Astrocyte of the cerebellum (primary cell): ENCODE data around the gene MAN2A2.

Experiments
- DNase-seq: peaks from one replicate; pipeline ENCODE4 v3.0.0-alpha.2; 2011; ENCODE audit warnings: low read depth
- H3K4me3 ChIP-seq: 2 replicates; pipeline ENCODE4 v1.5.1; 2011; ENCODE audit warnings: mild to moderate bottlenecking, low read depth, low read length, moderate library complexity
- CTCF ChIP-seq: IDR thresholded peaks from 2 replicates; pipeline ENCODE4 v1.5.1; 2012; ENCODE audit warnings: low read length, low read depth, moderate library complexity, mild to moderate bottlenecking; ENCODE audit errors: missing control alignments
- in situ Hi-C: cut with HindIII; loops from 2 replicates; pipeline ENCODE4 v1.10.0; 2017; ENCODE audit warnings: low sequenced_read_pairs

MAN2A2 gene

GRCh38 chr15:90938261-90938660, 35.2 kb downstream of the MAN2A2 start:
- no peak for TF ChIP-seq CTCF
- no peak for DNase-seq
- in situ Hi-C loops, result no loop called here
- H3K4me3 ChIP-seq, result no peak overlapping the region

DNA sequence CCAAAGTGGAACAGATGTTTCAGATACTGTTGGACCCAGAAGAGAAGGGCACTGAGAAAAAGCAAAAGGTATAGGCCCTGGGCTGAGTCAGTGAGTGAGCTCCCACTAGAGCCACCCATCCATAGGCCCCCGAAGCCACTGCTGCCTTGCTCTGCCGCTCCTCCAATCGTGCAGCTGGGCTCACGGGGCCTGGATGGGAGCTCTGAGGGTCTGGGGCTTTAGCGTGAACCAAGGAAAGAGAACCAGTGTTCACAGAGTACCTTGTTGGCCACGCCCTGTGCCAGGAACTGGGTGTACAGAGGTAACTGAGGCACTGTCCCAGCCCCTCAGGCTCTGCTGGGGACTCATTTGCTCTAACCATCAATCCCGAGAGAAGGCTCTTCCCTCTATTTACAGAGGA, 36.7 kb downstream of the MAN2A2 start:
- TF ChIP-seq CTCF, result no peak
- H3K4me3 ChIP-seq, result no peak overlapping the region
- in situ Hi-C loops, result no loop called here
- no peak for DNase-seq

GRCh38 chr15:90941038-90941437, 37.9 kb downstream of the MAN2A2 start:
- H3K4me3 ChIP-seq, result no peak overlapping the region
- in situ Hi-C loops, result no loop called here
- TF ChIP-seq CTCF, result no peak
- DNase-seq, result no peak

DNA sequence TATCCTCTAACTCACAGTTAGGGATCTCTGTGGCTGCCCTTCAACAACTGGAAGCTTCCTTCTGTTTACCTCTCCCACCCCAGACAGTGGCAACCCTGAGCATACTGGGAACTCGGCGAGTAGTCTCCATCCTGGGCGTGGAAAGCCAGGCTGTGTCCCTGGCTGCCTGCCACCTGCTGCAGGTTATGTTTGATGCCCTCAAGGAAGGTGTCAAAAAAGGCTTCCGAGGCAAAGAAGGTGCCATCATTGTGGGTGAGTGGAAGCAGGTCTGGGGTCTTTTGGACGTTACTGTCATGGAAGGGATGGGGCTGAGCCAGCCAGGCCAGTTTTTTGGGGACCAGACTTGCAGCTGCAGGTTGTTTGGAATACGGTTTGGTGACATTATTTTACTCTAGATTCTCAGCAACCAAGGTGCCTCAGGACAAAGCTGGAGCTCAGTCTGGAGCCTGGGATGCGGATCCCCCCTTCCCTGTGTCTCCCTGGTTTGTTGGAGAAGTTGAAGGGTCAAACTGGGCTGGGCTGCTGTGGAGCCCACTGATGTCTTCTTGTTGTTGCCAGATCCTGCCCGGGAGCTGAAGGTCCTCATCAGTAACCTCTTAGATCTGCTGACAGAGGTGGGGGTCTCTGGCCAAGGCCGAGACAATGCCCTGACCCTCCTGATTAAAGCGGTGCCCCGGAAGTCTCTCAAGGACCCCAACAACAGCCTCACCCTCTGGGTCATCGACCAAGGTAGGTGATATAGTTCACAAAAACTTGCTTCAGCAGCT, 39.4 kb downstream of the MAN2A2 start:
- H3K4me3 ChIP-seq, result no peak overlapping the region
- DNase-seq, result no peak
- in situ Hi-C loops, result no loop called here
- no peak for TF ChIP-seq CTCF

DNA sequence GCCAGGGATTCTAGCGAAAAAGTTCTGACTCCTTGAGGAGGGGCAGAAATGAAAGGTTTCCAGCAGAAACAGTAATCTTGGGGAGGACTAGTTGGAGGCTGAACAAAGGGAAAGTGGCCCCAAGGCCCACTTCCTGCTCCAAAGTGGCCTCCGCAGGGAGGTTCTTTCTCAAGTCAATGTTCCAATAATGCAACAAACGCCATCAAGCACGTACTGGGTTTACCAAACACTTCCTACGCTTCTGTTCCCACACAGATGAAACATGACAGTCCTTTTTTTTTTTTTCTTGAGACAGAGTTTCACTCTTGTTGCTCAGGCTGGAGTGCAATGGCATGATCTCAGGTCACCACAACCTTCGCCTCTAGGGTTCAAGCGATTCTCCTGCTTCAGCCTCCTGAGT, 42.0 kb downstream of the MAN2A2 start:
- no peak overlapping the region for H3K4me3 ChIP-seq
- in situ Hi-C loops, result no loop called here
- no peak for TF ChIP-seq CTCF
- DNase-seq, result no peak

DNA sequence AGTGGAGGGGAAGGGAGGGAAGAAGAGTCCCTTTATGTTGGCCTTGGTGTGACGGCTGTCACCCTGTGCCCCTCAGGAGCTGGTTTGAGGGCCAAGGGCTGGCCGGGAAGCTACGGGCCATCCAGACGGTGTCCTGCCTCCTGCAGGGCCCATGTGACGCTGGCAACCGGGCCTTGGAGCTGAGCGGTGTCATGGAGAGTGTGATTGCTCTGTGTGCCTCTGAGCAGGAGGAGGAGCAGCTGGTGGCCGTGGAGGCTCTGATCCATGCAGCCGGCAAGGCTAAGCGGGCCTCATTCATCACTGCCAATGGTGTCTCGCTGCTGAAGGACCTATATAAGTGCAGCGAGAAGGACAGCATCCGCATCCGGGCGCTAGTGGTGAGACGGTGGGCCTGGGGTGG, 43.4 kb downstream of the MAN2A2 start:
- TF ChIP-seq CTCF, result no peak
- no peak for DNase-seq
- in situ Hi-C loops, result no loop called here
- H3K4me3 ChIP-seq, result no peak overlapping the region
